Cardiac fibroblast (primary cell): ENCODE results near the gene RNF20.
A peak's percentile ranks its signal among the peaks of the same experiment; 100 is the strongest.

ENCODE experiments used
- DNase-seq, 2 donors: peaks; one replicate each; pipeline versions ENCODE4 v3.0.0 to v3.0.0-alpha.2; 2010; ENCODE audit warnings: low read depth in 2 of 2
- H3K4me3 ChIP-seq, 2 donors: replicated peaks in 1 of 2; 1 replicate in 1 of 2; 2 replicates in 1 of 2; pipeline ENCODE4 v1.5.1; 2011; ENCODE audit warnings: low read depth in 2 of 2, low read length in 2 of 2, mild to moderate bottlenecking in 2 of 2, moderate library complexity in 1 of 2
- TF ChIP-seq, protein P1 (sequence below): IDR thresholded peaks from one replicate; pipeline ENCODE4 v1.5.1; 2011; ENCODE audit warnings: low read depth, mild to moderate bottlenecking, low read length, inconsistent platforms

The RNF20 gene

GRCh38 chr9:101592788-101593187 is 59.1 kb downstream of the RNF20 start:
- TF ChIP-seq, protein P1, sequence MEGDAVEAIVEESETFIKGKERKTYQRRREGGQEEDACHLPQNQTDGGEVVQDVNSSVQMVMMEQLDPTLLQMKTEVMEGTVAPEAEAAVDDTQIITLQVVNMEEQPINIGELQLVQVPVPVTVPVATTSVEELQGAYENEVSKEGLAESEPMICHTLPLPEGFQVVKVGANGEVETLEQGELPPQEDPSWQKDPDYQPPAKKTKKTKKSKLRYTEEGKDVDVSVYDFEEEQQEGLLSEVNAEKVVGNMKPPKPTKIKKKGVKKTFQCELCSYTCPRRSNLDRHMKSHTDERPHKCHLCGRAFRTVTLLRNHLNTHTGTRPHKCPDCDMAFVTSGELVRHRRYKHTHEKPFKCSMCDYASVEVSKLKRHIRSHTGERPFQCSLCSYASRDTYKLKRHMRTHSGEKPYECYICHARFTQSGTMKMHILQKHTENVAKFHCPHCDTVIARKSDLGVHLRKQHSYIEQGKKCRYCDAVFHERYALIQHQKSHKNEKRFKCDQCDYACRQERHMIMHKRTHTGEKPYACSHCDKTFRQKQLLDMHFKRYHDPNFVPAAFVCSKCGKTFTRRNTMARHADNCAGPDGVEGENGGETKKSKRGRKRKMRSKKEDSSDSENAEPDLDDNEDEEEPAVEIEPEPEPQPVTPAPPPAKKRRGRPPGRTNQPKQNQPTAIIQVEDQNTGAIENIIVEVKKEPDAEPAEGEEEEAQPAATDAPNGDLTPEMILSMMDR: no peak
- no peak overlapping the region for H3K4me3 ChIP-seq
- no peak for DNase-seq

DNA sequence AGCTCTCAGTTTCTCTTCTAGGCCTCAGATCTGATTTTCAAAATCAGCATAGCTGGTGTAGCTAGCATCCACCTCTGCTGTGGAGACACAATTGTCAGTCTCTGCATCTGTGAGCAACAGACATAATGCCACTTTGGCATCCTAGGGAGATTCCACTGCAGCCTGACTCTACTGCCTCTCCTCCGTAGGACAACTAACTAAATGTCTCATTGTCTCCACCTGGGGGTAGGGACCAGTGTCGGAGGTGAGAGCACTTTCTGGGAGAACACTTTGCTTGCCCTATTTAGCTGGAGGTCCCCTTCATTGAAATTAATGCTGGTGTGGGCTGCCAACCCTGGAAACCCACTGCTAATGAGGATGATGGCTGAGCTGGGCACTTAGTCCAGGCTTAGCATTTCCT is 59.7 kb downstream of the RNF20 start:
- no peak for DNase-seq
- TF ChIP-seq, protein P1: no peak
- no peak overlapping the region for H3K4me3 ChIP-seq

DNA sequence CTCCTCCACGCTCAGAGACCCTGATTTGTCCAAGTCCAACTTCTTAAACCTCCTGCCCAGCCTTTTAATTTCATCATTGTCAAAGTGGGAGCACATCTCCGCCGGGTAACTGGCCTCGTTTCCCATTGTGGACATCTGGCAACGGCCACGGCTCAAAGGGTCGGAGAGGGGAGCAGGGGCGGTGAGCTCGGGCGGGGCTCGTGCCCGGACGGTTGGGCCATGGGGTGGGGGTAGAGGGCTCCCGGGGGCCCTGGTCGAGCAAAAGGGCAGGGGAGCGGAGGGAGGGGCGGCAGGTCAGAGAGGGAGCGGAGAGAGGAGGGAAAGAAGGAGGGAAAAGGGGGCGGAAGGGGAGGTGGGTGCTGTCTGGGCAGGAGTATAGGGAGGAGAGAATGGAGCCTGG is 61.1 kb downstream of the RNF20 start, which contains the start of gene PPP3R2:
Gene PPP3R2 (minus strand): TSS at position 174 of the 400 bp plus-strand sequence. CDS start 48 bp downstream, at position 126.
- no peak within 1 kb of the TSS for H3K4me3 ChIP-seq
- TF ChIP-seq, protein P1: no peak

GRCh38 chr9:101601904-101602765 is 68.5 kb downstream of the RNF20 start:
- DNase-seq: peak; percentile 60 to 69
- H3K4me3 ChIP-seq: no peak overlapping the region
- TF ChIP-seq, protein P1: peak; percentile 75

More for the DNA sequence above, 61.1 kb downstream of the RNF20 start, which contains the start of gene PPP3R2:
- DNase-seq: no peak

DNA sequence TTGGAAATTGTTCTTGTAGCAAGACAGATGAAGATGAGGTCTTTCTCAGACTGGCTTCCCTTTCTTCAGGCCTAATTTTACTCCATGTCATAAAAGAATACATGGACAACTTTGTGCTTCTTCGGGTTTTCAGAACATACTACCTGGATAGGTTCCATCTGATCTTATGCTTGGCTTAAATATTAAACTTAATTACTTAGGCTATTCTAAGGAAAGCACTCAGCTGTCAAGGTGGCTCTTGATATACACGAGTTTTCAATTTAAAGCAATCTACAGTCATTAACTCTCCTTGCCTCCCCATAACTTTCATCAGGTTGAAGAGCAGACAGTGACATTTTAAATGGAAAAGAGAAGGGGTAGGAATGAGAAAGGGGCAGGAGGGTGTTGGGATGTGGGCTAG is 70.6 kb downstream of the RNF20 start:
- TF ChIP-seq, protein P1: no peak
- no peak overlapping the region for H3K4me3 ChIP-seq
- no peak for DNase-seq

GRCh38 chr9:101605547-101605946 is 71.9 kb downstream of the RNF20 start:
- H3K4me3 ChIP-seq: no peak overlapping the region
- TF ChIP-seq, protein P1: no peak

More at GRCh38 chr9:101605547-101605946, 71.9 kb downstream of the RNF20 start:
- no peak for DNase-seq
